Measurements from ENCODE around the gene NIT1. TPM values are rescaled to one million over a fixed set of nuclear protein-coding genes. Genes with fewer than 3 reads are reported as not detected.

The NIT1 gene
- total and polyA plus RNA-seq, 12 donors: 72.2 to 147 (median 103) TPM

DNA sequence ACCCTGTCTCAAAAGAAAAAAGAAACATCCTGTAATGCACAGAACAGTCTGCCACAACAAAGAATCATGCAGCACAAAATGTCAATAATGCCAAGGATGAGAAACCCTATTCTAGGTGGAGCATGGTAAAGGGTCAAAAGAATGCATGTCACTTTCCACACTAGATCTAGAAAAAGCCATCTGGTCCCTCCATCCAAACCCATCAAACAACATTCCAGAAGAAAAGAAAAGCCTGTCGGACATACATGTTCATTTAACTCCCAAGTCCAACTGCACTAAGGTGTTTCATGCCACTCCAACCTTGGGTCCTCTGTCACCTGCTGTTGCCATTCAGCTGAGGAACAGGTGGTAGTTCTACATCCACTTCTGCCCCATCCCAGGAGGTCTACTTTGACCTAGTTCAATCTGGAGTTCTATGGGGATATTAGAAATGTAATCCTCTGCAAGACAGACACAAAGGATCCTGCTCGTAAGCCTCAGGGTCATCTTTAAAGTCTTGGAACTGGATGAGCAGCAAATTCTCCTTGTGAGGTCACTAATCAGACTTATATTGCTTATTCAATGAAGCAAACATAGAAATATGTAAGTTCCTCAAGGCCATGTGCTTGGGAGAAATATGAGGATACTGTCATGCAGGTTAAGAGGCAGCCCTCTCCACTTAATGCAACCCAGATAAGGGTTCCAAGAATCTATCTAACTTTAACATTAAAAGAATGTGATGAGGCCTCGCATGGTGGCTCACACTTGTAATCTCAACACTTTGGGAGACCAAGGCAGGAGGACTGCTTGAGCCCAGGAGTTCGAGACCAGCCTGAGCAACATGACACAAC lies 10.9 kb downstream of the NIT1 start:
- no peak for TF ChIP-seq POLR2A (IDR thresholded peaks at IDR 0.05)
- TF ChIP-seq, protein P1, sequence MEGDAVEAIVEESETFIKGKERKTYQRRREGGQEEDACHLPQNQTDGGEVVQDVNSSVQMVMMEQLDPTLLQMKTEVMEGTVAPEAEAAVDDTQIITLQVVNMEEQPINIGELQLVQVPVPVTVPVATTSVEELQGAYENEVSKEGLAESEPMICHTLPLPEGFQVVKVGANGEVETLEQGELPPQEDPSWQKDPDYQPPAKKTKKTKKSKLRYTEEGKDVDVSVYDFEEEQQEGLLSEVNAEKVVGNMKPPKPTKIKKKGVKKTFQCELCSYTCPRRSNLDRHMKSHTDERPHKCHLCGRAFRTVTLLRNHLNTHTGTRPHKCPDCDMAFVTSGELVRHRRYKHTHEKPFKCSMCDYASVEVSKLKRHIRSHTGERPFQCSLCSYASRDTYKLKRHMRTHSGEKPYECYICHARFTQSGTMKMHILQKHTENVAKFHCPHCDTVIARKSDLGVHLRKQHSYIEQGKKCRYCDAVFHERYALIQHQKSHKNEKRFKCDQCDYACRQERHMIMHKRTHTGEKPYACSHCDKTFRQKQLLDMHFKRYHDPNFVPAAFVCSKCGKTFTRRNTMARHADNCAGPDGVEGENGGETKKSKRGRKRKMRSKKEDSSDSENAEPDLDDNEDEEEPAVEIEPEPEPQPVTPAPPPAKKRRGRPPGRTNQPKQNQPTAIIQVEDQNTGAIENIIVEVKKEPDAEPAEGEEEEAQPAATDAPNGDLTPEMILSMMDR (IDR thresholded peaks at IDR 0.05): no peak
- 80 to 88% (median 86%) methylated on average over 4 of the region's 4 CpGs for WGBS, 4 donors
- H3K27ac ChIP-seq: no peak overlapping the region
- intact Hi-C loops (cut with DNase I): no loop called here
- H3K36me3 ChIP-seq (replicated peaks in 1 of 2): peaks cover 0 to 45% of the 10 kb centered on the region in 2 donors
- H3K27me3 ChIP-seq: no peaks in the 10 kb centered on the region
- no peak for DNase-seq
- no peaks in the 10 kb centered on the region for H3K9me3 ChIP-seq (replicated peaks in 1 of 3)
- no peak overlapping the region for H3K4me3 ChIP-seq
- H3K4me1 ChIP-seq (replicated peaks in 1 of 2): peaks cover 16 to 51% of the 10 kb centered on the region in 2 donors

DNA sequence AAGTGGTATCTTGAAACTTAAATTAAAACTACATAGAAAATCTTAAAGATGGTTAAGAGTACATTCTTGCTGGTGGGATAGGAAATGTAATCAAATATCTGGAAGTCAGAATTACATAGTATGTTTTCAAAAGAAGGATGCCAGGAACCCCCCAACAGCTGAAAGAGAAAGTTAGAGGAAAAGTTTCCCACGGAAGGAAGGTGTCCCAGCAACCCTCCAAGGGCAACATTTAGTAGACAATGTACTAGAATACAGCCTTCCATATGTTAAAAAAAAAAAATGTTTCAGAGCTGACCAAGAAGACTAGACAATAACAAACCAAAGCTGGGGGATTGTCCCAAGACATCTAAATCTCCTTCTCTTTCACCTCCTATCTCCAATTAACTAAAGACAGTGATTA lies 12.4 kb downstream of the NIT1 start:
- 43 to 59% (median 49%) methylated on average over 1 of the region's 1 CpG for whole genome bisulfite sequencing, 4 donors
- H3K27me3 ChIP-seq: no peaks in the 10 kb centered on the region
- intact Hi-C loops (cut with DNase I): no loop called here
- peak overlapping the region in 1 of 5 donors; percentile 99 for H3K27ac ChIP-seq
- no peak for TF ChIP-seq POLR2A (IDR thresholded peaks at IDR 0.05)
- TF ChIP-seq, protein P1 (IDR thresholded peaks at IDR 0.05): no peak
- no peaks in the 10 kb centered on the region for H3K9me3 ChIP-seq (replicated peaks in 1 of 3)
- no peak overlapping the region for H3K4me3 ChIP-seq
- DNase-seq: no peak
- H3K4me1 ChIP-seq (replicated peaks in 1 of 2): peaks cover 16 to 57% of the 10 kb centered on the region in 2 donors
- peaks cover 0 to 30% of the 10 kb centered on the region in 2 donors for H3K36me3 ChIP-seq (replicated peaks in 1 of 2)

DNA sequence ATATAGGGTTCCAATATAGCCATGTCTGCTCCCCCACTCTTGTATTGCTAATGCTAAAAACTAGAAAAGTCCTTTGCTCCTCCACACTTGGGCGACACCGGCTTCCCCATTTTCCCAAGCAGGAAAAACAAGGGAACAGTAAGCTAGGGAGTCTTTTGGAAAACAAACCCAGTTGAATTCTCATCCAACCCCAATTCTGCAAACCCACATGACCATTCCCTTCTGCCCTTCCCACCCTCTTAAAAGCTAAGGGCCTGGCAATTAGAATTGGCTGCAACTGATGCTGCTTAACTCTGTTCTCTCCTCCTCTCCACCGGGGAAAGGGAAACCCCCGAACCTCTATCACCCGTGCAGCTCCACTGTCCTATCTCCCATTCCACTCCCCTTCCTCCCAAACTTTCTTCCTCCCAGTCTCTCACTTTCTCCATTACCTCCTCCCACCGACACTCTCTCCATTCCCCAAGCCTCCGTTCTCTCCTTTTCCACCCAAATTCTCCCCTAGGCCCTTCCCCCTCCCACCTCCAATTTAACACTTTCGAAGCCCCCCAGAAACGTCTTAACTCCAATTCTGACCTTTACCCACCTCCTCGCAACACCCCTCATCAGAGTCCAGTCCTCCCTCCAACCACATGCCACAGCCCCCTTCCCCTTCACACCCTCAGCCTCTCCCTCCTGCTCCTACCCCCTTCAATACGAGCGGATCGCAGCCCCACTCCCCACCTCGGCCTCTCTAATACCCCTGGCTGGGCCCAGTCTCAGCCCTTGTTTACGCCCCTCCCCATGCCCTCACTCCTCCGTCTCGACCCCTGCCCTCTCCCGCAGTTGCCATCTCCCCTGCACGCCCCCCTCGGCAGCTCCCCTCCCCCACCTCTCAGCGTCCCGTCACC lies 13.9 kb downstream of the NIT1 start:
- peak in 1 of 2 donors; percentile 16 for TF ChIP-seq POLR2A (IDR thresholded peaks at IDR 0.05)
- TF ChIP-seq, protein P1 (IDR thresholded peaks at IDR 0.05): no peak
- 4% methylated on average over 19 to 22 of the region's 22 CpGs for WGBS, 4 donors
- DNase-seq: peak in 1 of 7 donors; percentile 50
- peaks cover 0 to 26% of the 10 kb centered on the region in 2 donors for H3K36me3 ChIP-seq (replicated peaks in 1 of 2)
- peaks cover 16 to 57% of the 10 kb centered on the region in 2 donors for H3K4me1 ChIP-seq (replicated peaks in 1 of 2)
- H3K27me3 ChIP-seq: no peaks in the 10 kb centered on the region
- H3K4me3 ChIP-seq: peak overlapping the region; percentile 37 to 91 (median 76)
- intact Hi-C loops (cut with DNase I): no loop called here
- peak overlapping the region; percentile 71 to 99 (median 97) for H3K27ac ChIP-seq
- H3K9me3 ChIP-seq (replicated peaks in 1 of 3): no peaks in the 10 kb centered on the region

Data from adrenal gland (tissue), 12 donors.